GM23338 (cell line): Measurements from ENCODE around the gene MANBA.

Experiments
- CREB1 ChIP-seq: fragments of 250-450 bp; sonication (Bioruptor Pico); IDR thresholded peaks from 2 replicates; pipeline ENCODE4 v1.5.0; 2020; ENCODE audit warnings: low read depth, mild to moderate bottlenecking, moderate library complexity
- EZH2 ChIP-seq: fragments of 200-600 bp; sonication (generic); IDR thresholded peaks from one replicate; pipeline ENCODE4 v1.8.0; 2017; ENCODE audit warnings: antibody characterized with exemption, mild to moderate bottlenecking, low read depth; ENCODE audit not compliant: unreplicated experiment
- POLR2AphosphoS5 ChIP-seq: IDR thresholded peaks from 2 replicates; pipeline ENCODE4 v1.6.1; 2016; ENCODE audit warnings: antibody characterized with exemption, low read depth
- TF ChIP-seq, protein P1 (sequence below), 2 experiments: fragments of 200-600 bp in 1 of 2; sonication (generic) in 1 of 2; conservative IDR thresholded peaks; 2 replicates each; pipeline versions ENCODE4 v1.5.1 to v1.6.1; 2016 to 2017; ENCODE audit warnings: antibody characterized with exemption in 2 of 2, low read depth in 2 of 2, mild to moderate bottlenecking in 2 of 2, moderate library complexity in 1 of 2
- TF ChIP-seq, protein P2 (sequence below): IDR thresholded peaks from one replicate; pipeline ENCODE4 v1.6.1; 2018; ENCODE audit warnings: antibody characterized with exemption; ENCODE audit not compliant: unreplicated experiment

- TF ChIP-seq, protein P1, sequence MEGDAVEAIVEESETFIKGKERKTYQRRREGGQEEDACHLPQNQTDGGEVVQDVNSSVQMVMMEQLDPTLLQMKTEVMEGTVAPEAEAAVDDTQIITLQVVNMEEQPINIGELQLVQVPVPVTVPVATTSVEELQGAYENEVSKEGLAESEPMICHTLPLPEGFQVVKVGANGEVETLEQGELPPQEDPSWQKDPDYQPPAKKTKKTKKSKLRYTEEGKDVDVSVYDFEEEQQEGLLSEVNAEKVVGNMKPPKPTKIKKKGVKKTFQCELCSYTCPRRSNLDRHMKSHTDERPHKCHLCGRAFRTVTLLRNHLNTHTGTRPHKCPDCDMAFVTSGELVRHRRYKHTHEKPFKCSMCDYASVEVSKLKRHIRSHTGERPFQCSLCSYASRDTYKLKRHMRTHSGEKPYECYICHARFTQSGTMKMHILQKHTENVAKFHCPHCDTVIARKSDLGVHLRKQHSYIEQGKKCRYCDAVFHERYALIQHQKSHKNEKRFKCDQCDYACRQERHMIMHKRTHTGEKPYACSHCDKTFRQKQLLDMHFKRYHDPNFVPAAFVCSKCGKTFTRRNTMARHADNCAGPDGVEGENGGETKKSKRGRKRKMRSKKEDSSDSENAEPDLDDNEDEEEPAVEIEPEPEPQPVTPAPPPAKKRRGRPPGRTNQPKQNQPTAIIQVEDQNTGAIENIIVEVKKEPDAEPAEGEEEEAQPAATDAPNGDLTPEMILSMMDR (conservative IDR thresholded peaks at IDR 0.05; ENCODE audit: low read depth in 2 of 2), result no peak
- TF ChIP-seq, protein P2, sequence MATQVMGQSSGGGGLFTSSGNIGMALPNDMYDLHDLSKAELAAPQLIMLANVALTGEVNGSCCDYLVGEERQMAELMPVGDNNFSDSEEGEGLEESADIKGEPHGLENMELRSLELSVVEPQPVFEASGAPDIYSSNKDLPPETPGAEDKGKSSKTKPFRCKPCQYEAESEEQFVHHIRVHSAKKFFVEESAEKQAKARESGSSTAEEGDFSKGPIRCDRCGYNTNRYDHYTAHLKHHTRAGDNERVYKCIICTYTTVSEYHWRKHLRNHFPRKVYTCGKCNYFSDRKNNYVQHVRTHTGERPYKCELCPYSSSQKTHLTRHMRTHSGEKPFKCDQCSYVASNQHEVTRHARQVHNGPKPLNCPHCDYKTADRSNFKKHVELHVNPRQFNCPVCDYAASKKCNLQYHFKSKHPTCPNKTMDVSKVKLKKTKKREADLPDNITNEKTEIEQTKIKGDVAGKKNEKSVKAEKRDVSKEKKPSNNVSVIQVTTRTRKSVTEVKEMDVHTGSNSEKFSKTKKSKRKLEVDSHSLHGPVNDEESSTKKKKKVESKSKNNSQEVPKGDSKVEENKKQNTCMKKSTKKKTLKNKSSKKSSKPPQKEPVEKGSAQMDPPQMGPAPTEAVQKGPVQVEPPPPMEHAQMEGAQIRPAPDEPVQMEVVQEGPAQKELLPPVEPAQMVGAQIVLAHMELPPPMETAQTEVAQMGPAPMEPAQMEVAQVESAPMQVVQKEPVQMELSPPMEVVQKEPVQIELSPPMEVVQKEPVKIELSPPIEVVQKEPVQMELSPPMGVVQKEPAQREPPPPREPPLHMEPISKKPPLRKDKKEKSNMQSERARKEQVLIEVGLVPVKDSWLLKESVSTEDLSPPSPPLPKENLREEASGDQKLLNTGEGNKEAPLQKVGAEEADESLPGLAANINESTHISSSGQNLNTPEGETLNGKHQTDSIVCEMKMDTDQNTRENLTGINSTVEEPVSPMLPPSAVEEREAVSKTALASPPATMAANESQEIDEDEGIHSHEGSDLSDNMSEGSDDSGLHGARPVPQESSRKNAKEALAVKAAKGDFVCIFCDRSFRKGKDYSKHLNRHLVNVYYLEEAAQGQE, result no peak
- TF ChIP-seq CREB1 (CRISPR knock-in tag), result no peak
- TF ChIP-seq POLR2AphosphoS5, result no peak
- TF ChIP-seq EZH2, result no peak
These were observed 156.4 kb downstream of the MANBA start for GRCh38 chr4:102604222-102604940.
